Stimulated activated CD8-positive, alpha-beta memory T cell treated with anti-CD3 and anti-CD28 coated beads, Interleukin-2, amount 100 ng/mL, for 48 hours (primary cell): Measurements from ENCODE around the gene GALNT17.

Experiments used
- DNase-seq, 2 donors: peaks; one replicate each; pipeline ENCODE4 v3.0.0-alpha.2; 2020; ENCODE audit warnings: low read depth in 2 of 2

Gene GALNT17

DNA sequence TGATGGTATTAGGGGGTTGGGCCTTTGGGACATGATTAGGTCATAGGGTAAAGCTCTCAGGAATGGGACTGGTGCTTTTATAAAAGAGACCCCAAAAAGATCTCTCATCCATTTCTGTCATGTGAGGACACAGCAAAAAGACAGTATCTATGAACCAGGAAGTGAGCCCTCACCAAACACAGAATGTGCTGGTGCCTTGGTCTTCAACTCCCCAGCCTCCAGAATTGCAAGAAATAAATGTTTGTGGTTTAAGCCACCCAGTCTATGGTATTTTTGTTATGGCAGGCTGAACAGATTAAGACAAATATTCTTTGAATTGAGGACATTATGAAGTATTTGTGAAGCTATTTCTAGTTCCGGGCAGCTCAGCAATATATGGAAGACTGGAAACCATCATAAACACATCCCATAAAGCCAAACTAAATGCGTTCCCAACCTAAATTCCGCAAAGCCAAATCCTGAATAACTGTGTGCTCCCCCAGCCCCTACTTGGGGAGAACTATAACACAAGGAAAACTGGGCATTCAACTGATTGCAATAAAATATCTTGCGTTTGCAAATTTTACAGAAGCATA is 153.7 kb downstream of the GALNT17 start:
- no peak for DNase-seq

DNA sequence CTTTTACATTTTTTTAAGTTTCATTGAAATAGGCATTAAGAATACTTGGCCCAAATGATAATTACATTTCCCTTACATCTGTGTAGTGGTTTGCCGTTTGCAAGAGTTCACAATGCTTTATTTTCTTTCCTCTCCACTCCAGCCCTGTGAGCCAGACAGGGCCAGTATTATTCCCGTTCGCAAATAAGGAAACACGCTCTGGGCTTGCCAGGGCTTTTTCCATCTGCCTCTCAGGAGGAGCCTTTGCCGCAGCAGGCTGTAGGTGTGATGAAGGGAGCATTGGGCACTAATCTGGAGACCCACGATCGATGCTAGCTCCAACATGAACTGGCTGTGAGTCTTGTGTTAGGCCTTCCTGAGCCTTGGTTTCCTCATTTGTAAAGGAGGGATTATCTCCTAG is 154.4 kb downstream of the GALNT17 start:
- no peak for DNase-seq

DNA sequence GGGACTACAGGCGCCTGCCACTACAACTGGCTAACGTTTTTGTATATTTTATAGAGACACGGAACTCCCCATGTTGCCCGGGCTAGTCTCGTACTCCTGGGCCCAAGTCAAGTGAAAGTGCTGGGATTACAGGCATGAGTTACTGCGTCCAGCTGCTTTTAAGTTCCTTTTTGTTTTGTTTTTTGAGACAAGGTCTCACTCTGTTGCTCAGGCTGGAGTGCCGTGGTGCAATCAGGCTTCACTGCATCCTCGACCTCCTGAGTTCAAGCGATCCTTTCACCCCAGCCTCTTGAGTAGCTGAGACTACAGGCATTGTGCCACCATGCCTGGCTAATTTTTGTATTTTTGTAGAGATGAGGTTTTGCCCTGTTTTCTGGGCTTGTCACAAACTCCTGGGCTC is 155.0 kb downstream of the GALNT17 start:
- DNase-seq = no peak

DNA sequence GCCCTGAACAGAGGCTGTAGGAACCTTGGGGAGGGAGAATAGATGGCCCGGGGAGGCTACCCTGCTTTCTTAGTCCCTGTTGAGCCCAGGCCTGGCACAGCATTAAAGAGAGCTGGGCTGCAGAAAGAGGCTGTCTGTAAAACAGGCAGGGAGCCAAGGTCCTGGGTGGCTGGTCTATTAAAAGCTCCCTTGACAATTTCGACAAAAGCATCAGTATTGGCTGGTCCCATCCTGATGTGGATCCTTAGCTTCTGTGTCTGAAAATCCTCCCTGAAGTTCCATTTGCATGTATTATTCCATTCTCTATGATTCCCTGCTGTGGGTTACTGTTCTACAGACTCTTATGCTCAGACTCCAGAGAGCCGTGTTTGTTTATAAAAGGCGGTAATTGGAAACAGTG is 158.5 kb downstream of the GALNT17 start:
- no peak for DNase-seq

DNA sequence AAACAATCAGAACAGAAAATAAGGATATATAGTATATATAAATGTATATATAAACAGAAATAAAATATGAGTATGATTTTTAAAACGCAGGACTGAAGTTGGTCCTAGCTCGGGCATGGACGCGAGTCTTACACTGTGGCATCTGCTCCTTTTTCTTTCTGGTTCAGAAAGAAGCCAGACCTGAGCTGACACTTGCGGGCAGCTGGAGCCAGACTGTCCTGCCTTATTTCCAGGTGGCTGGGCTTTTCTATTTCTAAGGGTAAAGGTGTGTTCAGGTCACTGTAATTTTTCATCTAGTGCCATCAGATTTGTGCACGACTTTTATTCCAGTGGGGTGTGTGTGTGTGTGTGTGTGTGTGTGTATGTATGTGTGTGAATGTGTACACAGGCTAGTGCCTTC is 166.4 kb downstream of the GALNT17 start:
- no peak for DNase-seq

DNA sequence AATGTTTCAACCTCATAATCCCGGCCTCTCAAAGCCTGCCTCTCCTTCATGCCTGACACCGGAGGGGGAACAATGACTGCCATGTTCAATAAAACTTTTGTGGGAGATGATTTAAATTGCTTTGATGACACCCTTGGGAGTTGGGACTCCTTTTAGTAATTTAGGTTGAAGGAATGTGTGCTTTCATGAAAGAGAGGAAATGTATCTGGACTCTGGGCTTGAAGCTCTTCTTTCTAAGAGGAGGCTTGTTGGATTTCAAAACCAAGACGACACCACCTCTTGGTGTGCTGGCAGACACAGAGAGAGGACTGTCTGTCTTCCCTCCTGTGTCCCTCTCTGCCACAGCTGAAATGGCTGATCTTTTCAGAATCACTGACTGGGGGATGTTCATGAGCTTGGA is 168.1 kb downstream of the GALNT17 start:
- no peak for DNase-seq

DNA sequence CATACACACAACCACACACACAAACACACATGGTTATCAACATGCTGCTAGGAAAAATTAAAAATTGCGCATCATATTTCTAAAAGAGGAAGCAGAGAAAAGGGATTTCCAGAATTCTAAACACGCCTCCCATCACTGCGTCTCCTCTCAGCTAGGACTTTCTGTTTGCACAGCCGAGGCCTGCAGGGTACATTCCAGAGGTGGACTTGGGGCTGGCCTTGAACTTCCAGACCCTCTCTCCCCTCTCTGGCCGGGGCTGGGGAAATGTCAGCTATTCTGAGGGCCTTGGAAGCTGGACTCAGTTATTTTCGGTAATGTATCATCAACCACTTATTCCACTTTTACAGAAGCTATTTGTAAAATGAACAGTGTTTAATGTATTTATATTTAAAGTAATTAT is 168.7 kb downstream of the GALNT17 start:
- DNase-seq = no peak

DNA sequence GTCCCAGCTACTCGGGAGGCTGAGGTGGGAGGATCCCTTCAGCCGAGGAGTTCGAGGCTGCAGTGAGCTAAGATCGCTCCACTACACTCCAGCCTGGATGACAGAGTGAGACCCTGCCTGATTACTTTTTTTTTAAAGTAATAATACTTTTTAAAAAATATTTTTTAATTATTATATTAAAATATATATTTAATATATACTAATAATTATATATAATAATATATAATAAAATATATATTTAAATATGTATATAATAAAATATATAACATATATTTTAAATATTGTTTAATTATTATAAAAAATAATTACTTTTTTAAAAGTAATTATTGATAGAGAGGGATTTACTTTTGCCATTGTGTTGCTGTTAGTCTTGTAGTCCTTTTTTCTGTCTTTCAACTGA is 169.2 kb downstream of the GALNT17 start:
- DNase-seq = no peak

DNA sequence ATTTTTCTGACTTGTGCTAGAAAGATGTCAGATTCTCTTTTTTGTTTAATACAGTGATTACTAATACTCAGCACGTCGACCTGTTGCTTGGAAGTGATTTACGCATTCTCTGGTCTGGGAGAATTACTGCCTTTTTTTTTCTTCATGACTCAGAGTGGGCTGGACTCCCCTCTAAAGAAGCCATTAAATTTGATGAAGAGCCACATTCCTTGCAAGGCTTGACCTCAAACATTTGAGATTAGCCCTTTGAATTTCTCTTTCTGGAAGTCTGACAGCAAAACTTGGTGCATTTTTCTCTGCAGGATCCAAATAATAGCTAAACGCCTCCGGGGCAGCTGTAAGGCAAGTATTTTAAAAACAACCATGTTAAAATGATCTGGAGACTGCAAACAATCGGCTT is 171.6 kb downstream of the GALNT17 start:
- no peak for DNase-seq

DNA sequence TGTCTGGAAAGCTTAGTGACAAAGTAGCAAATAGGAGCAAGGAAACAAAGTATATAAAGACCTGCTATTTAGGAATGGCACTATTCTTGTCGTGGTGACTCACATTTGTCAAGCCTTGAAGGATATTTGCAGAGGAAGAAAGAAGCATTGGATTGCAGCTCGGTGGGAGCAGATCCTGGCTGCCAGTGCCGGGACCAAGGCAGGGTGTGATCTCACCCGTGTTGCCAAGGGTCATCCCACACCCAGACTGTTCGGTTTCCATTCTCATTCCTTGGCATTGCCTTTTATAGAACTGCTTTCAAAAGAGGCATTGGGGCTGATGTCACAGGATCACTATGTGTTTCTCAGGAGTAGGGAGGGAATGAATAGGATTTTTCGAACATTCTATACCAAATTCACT is 176.2 kb downstream of the GALNT17 start:
- no peak for DNase-seq

DNA sequence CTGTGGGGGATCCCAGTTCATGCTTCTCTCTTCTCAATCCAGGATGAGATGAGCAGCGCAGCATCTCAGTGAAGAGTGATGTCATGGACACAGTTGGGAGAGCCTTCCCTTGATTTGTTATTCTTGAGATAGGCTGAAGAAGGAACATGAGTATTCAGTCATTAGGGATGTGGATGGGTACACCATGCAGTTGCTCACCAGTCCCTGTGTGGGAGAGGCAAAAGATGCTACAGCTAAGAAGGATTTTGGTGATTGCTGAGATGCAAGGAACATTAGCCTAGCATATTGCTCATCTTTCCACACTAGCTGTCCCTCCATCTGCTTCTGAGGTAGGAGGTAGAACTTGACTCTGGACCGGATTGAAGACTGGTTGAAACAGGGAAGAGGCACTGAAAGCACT is 179.6 kb downstream of the GALNT17 start:
- DNase-seq = no peak

DNA sequence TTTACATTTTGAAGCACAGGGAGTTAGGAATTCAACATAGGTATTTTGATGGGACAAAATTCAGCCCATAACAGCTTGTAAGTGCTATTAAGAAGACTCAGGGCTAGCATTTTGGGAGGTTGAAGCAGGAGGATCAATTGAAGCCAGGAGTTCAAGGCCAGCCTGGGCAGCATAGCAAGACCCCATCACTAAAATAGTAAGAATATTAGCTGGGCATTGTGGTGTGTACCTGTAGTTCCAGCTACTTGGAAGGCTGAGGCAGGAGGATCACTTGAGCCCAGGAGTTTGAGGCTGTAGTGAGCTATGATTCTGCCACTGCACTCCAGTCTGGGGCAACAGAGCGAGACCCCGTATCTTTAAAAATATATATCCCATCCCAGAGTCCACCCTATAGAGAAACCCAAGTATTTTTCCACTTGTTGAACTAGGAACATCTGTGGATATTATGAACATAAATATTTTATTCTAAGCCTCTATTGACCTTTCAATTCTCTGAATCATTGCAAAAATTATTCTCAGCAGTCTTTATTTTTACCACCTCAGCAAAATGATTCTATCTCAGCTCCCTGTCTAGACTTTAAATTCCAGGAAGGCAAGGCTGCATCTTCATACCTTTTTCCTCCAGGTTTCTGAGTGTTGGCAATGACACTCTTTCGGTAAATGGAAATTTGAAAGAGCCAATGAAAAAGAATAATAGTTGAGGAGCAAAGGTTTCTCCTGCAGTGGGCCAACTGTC is 181.0 kb downstream of the GALNT17 start:
- no peak for DNase-seq

DNA sequence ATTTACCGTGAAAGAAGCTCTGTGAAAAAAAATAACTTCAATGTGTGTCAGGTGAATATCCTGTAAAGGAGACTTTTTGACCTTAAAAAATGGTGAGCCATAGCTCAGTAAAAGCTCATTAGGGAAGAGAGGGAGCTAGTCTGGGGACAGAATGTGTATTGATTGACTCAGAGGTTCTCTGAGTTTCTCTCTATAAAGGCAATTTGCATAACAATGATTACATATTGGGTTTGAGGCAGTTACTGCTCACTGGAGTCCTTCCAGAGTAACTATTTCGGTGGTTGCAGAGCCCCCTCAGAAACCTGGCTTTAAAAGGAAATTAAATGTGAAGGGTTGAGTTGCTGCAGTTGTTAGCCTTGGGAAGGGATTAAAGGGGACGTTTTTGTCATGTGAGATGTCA is 181.6 kb downstream of the GALNT17 start:
- no peak for DNase-seq

DNA sequence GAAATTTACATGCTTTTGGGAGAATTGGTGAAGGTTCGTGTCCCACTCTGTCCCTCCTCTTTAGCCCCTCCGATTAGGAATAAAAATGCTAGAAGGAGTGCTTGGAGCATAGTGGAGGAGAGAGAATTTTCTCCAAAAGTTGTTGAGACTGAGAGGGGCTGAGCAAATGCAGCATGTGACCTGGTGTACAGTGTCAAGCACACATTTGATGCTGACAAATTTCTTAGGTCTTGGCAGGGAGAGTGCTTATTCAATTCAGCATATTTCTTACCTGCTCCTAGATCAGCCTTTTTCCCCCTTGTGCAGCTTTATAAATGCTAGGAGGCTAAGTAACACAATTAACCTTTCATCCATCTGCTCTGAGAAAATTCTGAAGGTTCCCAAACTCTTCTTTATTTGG is 189.0 kb downstream of the GALNT17 start:
- DNase-seq = no peak

DNA sequence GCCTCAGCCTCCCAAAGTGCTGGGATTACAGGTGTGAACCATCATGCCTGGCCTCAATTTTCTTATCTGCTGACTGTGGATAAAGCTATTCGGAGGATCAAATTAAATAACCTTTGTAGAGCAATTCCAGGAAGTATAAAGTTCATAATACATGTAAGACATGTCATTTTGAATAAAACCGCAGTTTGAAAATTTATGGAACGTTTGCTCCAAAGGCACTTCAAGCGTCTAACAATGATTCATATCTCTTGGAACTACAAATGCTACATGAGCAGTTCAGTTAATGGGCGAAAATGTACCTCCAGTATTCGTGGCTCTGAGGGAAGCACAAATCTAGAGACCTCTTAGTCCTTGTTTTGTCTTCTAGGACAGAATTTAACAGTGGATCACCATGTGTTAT is 190.3 kb downstream of the GALNT17 start:
- no peak for DNase-seq

DNA sequence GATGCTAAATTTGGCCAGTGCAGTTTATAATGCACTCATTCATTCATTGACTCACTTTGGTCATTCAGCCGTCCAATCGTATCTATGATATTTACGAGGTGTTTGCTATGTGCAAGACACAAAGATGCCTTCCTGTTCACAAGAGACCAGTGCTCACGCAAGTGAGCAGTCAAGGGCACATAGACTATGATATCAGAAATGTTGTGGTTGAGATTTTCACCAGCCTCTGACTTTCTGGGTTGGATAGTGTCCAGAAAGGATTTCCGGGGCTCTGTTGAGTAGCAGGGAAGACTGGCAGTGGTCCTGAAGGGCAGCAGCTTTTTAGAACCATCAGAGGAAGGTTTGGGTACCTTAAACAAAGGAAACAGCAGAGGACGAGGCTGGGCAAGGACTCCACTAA is 191.8 kb downstream of the GALNT17 start:
- DNase-seq = no peak

DNA sequence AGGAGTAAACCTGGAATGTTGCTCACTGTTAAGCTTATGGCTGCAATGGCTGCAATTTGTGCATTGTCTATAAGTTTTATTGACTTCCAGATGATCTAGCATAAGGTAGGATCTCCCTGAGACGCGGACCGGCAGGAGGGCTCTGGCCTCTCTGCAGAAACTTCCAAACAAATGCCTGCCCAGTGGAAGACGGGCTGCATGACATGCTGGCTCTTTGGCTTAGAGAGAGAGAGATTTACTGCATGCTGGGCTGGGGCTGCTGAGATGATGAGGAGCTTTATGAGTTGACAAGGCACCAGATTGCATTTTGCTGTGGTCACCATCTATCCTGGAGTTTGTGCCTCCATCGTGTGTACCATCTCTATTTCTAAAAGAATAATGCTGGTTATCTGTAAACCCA is 193.2 kb downstream of the GALNT17 start:
- DNase-seq = no peak

DNA sequence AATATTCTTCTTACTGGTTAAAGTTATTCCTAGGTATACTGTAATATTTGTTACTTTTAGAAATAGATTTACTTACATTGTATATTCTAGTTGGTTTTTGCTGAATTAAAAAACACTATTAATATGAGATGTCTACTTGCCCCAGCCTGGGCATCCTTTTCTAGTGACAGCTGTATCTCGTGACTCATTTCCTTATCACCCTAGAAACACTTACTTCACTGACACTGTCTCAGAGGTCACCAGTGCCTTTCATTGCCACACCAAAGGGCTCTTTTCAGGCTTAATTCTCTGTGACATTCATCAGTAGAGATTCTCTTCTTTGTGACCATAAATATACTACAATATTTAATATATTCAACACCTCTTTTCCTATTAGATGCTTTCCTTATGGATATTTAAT is 194.7 kb downstream of the GALNT17 start:
- no peak for DNase-seq

DNA sequence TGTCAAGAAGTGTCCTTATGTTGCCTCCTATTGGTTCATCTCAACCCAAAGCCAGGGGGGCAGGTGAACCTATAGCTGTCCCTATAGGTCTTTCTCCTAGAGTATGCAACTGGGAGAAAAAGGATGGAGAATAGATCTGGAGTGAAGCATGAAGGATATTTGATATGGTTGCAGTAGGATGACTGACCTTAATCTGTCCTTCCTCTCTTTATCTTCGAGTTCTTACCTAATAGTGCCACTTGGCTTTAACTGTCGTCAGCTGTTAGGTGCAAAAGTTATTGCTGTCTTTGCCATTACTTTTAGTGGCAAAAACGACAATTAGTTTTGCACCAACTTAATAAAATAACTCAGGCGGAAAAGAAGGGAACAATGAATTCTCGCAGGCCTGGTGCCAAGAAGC is 196.0 kb downstream of the GALNT17 start:
- no peak for DNase-seq

DNA sequence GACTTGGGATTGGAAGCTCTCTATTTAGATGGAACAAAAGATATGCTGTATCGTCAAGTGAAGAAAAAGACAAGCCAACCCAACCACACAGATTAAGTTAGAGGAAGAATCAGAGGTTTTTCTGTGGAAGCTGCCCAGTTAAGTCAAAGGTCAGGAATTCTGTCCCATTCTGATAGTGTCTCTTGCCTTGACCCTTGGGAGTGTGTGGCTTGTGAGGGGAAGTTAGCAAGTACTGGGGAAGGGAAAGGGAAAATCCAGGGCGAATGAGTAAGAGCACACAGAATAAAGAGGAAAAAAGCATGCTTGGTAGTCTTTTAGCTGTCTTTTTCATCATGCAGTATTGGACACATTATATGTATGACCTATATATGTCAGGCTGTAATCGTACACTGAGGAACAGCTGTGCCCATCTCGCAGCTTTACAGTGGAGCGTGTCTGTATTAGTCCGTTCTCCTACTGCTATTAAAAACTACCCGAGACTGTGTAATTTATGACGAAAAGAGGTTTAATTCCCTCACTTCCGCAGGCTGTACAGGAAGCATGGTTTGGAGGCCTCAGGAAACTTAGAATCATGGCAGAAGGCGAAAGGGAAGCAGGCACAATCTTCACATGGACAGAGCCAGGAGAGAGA is 197.2 kb downstream of the GALNT17 start:
- no peak for DNase-seq

DNA sequence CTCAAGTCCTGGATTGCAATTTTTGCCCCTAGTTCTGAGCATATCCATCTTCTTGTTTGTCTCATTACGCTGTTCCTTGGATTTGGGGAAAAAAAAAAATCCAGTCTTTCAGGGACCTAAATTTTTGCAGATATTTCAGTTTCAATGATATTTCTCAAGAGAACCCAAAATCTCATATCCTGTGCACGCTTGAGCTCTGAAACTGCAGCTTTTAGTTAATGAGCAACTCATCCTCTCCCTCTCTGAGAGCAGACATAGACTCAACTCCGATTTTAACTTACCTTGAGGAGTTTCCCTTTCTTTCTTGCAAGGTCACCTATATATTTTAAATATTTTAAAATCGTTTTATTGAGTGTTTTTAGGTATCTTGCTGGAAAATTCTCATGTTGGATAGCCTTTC is 200.3 kb downstream of the GALNT17 start:
- no peak for DNase-seq

DNA sequence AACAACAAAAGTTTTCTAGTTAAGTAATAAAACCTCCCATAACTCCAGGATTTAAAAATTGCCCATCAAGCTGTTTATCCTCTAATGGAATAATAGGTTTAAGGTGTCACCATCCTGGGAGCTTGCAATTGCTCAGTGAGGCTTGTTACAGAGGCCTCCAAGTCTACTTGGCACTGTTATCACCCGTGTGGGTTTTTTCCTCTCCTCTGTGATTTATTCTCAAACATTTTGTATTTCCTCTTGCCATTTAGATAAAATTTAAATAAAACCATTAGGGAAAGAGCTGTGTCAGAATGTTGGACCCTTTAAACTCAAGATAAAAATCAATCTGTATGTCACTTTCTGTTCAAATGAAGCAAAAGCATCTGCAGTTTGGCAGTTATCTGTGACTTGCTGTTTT is 202.6 kb downstream of the GALNT17 start:
- DNase-seq = no peak

DNA sequence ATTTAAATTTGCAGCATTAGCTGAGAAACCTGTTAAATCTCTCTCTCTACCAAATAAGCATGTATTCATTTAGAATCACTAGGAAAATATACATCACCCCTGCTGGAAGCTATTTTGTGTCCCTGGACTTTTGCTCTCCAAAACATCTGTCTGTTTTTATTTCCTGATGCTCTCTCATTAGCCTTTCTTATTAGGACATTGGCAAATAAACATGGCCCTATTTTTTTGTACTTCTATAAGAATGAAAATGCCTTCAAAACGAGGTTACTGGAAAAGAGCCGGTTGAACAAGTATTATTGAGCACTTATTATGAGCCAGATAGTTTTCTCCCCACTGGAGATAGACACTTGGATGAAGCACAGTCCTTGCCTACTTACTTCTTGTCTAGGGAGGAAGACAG is 206.9 kb downstream of the GALNT17 start:
- DNase-seq = no peak

DNA sequence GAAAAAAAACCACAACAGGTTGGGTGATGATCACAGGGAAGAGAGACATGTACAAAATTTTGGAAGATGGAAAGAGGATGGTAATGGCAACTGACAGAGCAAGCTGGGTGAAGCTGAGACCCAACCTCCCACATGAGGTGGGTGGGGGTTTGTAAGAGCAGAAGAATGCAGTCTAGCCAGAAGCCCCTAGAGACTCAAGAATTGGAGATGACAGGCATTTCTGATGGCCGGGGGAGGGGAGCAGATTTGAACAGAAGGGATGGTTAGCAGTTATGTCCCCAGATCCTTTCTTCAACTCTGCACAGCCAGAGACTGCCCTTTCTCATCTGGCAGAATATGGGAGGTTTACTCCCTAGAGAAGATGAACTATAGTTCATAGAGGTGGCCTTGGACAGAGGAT is 208.0 kb downstream of the GALNT17 start:
- DNase-seq = no peak
